HEK293T (cell line): ENCODE measurements around the gene DPCD.
"Not testable (repeated sequence)": the region's sequence is repeated elsewhere in the genome, so short reads cannot be mapped to it uniquely, and the experiment has no call there.

ENCODE experiments used
- CTCF ChIA-PET: fragments of 350-600 bp; formaldehyde crosslinking; extraction: SDS; loops from one replicate; lab custom pipeline; 2021; ENCODE audit warnings: antibody characterized with exemption, inconsistent platforms; lab: Yijun Ruan, JAX
- POLR2A ChIA-PET: fragments of 350-600 bp; formaldehyde crosslinking; extraction: SDS; loops from one replicate; lab custom pipeline; 2020; ENCODE audit warnings: antibody characterized with exemption, inconsistent platforms; lab: Yijun Ruan, JAX
- DNase-seq: peaks from one replicate; pipeline ENCODE4 v3.0.0; 2012; ENCODE audit warnings: mixed read lengths; ENCODE audit errors: extremely low spot score
- ARNT ChIP-seq: fragments of 450-650 bp; IDR thresholded peaks from 2 replicates; pipeline ENCODE4 v1.6.1; 2017; ENCODE audit warnings: mild to moderate bottlenecking
- BHLHE40 ChIP-seq: fragments of 450-650 bp; IDR thresholded peaks from 2 replicates; pipeline ENCODE4 v1.6.1; 2016; ENCODE audit warnings: mild to moderate bottlenecking, moderate library complexity, borderline replicate concordance
- CTBP1 ChIP-seq: fragments of 450-650 bp; IDR thresholded peaks from 2 replicates; pipeline ENCODE4 v1.6.1; 2016; ENCODE audit warnings: borderline replicate concordance
- ELF4 ChIP-seq: fragments of 450-650 bp; IDR thresholded peaks from 2 replicates; pipeline ENCODE4 v1.6.1; 2017; ENCODE audit warnings: antibody characterized with exemption
- FOXA1 ChIP-seq: fragments of 450-650 bp; IDR thresholded peaks from 2 replicates; pipeline ENCODE4 v1.6.1; 2016; ENCODE audit warnings: mild to moderate bottlenecking
- FOXK2 ChIP-seq: fragments of 450-650 bp; IDR thresholded peaks from 2 replicates; pipeline ENCODE4 v1.6.1; 2016; ENCODE audit warnings: mild to moderate bottlenecking
- FOXM1 ChIP-seq: fragments of 450-650 bp; IDR thresholded peaks from 2 replicates; pipeline ENCODE4 v1.6.1; 2017; ENCODE audit warnings: mild to moderate bottlenecking, borderline replicate concordance
- HDGF ChIP-seq: fragments of 450-650 bp; IDR thresholded peaks from 2 replicates; pipeline ENCODE4 v1.6.1; 2017; ENCODE audit warnings: antibody characterized with exemption, borderline replicate concordance
- L3MBTL2 ChIP-seq: fragments of 450-650 bp; conservative IDR thresholded peaks from 2 replicates; pipeline ENCODE4 v1.6.1; 2016; ENCODE audit warnings: mild to moderate bottlenecking
- LEF1 ChIP-seq: fragments of 450-650 bp; IDR thresholded peaks from 2 replicates; pipeline ENCODE4 v1.6.1; 2017; ENCODE audit warnings: mild to moderate bottlenecking, borderline replicate concordance
- NFRKB ChIP-seq: fragments of 450-650 bp; IDR thresholded peaks from 2 replicates; pipeline ENCODE4 v1.6.1; 2016; ENCODE audit warnings: mild to moderate bottlenecking, moderate library complexity
- SP1 ChIP-seq: fragments of 450-650 bp; IDR thresholded peaks from 2 replicates; pipeline ENCODE4 v1.6.1; 2017
- SUZ12 ChIP-seq: fragments of 450-650 bp; IDR thresholded peaks from 2 replicates; pipeline ENCODE4 v1.6.1; 2016; ENCODE audit warnings: mild to moderate bottlenecking
- TARDBP ChIP-seq: fragments of 450-650 bp; IDR thresholded peaks from 2 replicates; pipeline ENCODE4 v1.6.1; 2016
- ZNF384 ChIP-seq: fragments of 450-650 bp; IDR thresholded peaks from 2 replicates; pipeline ENCODE4 v1.6.1; 2016
- TF ChIP-seq, protein P1 (sequence below): fragments of 450-650 bp; IDR thresholded peaks from 2 replicates; pipeline ENCODE4 v1.6.1; 2016

Gene DPCD

DNA sequence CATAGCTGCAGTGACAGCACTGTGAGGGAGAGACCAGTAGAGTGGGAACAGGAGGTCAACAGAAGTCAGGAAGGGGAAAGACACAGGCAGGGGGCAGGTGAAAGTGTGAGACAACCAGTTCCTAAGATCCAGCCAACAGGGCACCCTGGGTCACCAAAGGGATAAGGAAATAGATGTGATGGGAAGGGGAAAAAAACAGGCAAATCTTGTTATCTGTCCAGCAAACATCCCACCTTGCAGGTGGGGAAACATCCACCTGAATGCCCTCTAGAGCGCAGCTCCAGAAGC is 42.5 kb downstream of the DPCD start:
- no peak for DNase-seq
- no peak for TF ChIP-seq HDGF
- TF ChIP-seq SUZ12 = no peak
- TF ChIP-seq CTBP1 = no peak
- TF ChIP-seq SP1 = no peak
- no peak for TF ChIP-seq ZNF384
- TF ChIP-seq ELF4 = no peak
- TF ChIP-seq ARNT = no peak
- TF ChIP-seq FOXM1 = no peak
- TF ChIP-seq FOXA1 = no peak
- no peak for TF ChIP-seq NFRKB
- TF ChIP-seq, protein P1, sequence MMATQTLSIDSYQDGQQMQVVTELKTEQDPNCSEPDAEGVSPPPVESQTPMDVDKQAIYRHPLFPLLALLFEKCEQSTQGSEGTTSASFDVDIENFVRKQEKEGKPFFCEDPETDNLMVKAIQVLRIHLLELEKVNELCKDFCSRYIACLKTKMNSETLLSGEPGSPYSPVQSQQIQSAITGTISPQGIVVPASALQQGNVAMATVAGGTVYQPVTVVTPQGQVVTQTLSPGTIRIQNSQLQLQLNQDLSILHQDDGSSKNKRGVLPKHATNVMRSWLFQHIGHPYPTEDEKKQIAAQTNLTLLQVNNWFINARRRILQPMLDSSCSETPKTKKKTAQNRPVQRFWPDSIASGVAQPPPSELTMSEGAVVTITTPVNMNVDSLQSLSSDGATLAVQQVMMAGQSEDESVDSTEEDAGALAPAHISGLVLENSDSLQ = no peak
- TF ChIP-seq BHLHE40 = no peak
- no peak for TF ChIP-seq FOXK2
- no peak for TF ChIP-seq L3MBTL2
- no peak for TF ChIP-seq LEF1
- TF ChIP-seq TARDBP = no peak
- POLR2A ChIA-PET = no interaction called here
- CTCF ChIA-PET = interaction anchor here (0.9 kb wide), 1 partner anchor 28 kb away, joined by 3 read pairs; no protein-coding TSS in a partner anchor

DNA sequence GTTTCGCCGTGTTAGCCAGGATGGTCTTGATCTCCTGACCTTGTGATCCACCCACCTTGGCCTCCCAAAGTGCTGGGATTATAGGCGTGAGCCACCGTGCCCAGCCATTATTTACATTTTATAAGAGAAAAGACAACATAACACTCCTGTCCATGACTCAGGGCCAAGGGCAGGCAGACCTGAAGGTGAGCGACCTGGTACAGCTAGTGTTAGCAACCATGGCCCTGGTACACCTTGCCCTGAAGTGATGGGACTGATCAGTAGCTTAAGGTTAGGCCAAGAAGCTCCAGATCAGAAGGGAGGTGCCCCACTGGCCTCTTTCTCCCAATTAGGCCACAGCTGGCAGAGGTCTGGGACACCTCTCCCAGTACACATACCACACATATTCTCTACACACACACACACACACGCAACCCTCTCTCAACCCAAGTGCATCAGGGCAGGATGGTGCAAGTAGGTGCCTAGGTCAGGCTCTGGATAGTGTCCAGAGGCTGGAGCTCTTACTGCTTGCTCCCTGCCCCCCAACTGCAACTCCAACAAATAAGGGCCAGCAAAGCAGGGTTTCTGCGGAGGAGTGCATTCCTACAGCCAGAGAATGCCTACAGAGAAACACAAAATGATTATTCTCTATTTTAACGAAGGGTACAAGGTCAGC is 43.8 kb downstream of the DPCD start:
- TF ChIP-seq ARNT (no peak), FOXA1 (no peak), CTBP1 (no peak), L3MBTL2 (no peak), ELF4 (no peak), BHLHE40 (no peak), ZNF384 (no peak), SUZ12 (no peak), HDGF (no peak), LEF1 (no peak), FOXK2 (no peak), TARDBP (no peak), SP1 (no peak), NFRKB (no peak), FOXM1 (no peak)
- TF ChIP-seq, protein P1 = no peak
- no peak for DNase-seq
- CTCF ChIA-PET = no interaction called here
- POLR2A ChIA-PET = no interaction called here

DNA sequence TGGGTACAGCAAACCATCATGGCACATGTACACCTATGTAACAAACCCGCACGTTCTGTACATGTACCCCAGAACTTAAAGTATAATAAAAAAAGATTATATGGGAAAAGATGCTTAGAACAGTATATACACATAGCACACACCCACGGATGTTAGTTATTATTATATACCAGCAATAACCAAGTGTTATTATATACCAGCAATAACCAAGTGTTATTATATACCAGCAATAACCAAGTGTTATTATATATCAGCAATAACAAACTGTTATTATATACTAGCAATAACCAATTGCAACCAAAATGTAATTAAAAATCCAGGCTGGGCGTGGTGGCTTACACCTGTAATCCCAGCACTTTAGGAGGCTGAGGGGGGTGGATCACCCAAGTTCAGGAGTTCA is 45.4 kb downstream of the DPCD start:
- POLR2A ChIA-PET, CTCF ChIA-PET: not testable (repeated sequence)

DNA sequence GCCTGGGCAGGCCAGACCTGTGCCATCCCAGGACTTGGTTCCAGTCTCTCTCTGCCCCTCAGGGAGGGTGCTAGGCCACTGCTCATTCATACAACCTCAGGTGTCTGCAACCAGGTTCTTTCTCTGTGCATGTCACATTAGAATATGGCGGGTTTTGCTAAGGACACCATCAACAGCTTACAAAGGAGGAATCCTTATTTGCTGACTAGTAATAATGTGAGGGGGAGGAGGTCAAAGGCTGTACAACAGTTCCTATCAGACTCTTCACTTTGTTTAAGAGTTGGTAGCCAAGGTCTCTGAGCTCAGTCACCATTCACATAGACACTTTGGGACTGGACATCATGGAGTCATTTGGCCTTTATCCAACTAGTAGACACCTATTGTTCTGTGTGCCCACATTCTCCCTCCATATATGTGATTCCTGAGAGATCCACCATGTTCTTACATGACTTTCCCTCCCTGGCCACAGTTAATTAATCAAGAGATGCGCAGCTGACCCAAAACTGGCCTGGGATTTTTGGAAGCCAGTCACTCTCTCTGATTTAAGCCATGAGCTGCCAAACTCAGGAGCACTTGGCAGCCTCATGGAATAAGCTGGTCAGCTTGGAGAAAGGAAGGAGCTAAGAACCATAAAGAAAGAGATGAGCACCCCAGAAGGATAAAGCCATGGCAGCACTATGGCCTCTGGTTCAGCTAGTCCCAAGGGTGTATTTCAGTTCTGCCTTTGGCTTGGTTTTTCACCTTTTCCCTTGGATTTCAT is 51.2 kb downstream of the DPCD start:
- no peak for DNase-seq
- CTCF ChIA-PET = no interaction called here
- POLR2A ChIA-PET = no interaction called here
- TF ChIP-seq, protein P1 = no peak
- TF ChIP-seq NFRKB (no peak), HDGF (no peak), SUZ12 (no peak), FOXA1 (no peak), CTBP1 (no peak)

More for the DNA sequence above, 45.4 kb downstream of the DPCD start:
- not testable (repeated sequence) for DNase-seq

DNA sequence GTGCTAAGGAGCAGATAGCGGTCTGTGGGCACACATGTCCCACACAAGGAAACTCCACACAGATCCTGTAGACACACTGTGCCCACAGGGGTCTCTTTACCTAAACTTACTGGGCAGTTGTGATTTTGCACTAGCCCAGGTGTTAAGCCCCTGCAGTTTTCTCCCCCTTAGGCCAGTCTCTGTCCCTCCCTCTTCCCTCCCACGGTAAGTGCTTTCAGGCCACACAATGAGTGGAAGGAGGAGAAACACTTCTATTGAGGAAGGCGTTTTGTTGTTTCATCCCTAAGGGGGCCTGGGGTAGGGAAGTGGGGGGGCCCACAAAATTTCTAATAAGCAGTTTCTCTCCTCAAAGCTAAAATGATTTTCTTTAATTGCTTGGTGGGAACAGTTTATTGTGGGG is 55.4 kb downstream of the DPCD start:
- CTCF ChIA-PET = no interaction called here

More for the DNA sequence above, 55.4 kb downstream of the DPCD start:
- TF ChIP-seq LEF1 (no peak), FOXK2 (no peak), CTBP1 (no peak), SUZ12 (no peak), L3MBTL2 (no peak), FOXA1 (no peak), NFRKB (no peak), TARDBP (no peak), ARNT (no peak), ZNF384 (no peak), SP1 (no peak), FOXM1 (no peak), ELF4 (no peak), BHLHE40 (no peak), HDGF (no peak)
- TF ChIP-seq, protein P1 = no peak
- POLR2A ChIA-PET = no interaction called here
- no peak for DNase-seq
